Naive B cell (primary cell): ENCODE data around the gene GPR176. TPM values are rescaled to one million over a fixed set of nuclear protein-coding genes. Genes with fewer than 3 reads are reported as not detected.

Experiments used
- ATAC-seq, 2 donors: fragments of 150-1000 bp; cut with Tn5 transposase; 2 replicates each; pipeline ENCODE4 v1.10.0; 2021; ENCODE audit warnings: low read depth in 2 of 2, mild to moderate bottlenecking in 2 of 2, moderate library complexity in 2 of 2
- DNase-seq: peaks from one replicate; pipeline ENCODE4 v3.0.0; 2022
- H3K27ac Mint-ChIP-seq, 6 donors: one replicate each; pipeline ENCODE4 v1.8.0; 2020 to 2022; ENCODE audit warnings: mild to moderate bottlenecking in 6 of 6, mixed read lengths in 6 of 6, moderate library complexity in 5 of 6, inconsistent platforms in 2 of 6
- H3K27me3 Mint-ChIP-seq, 3 donors: one replicate each; pipeline ENCODE4 v1.8.0; 2021 to 2022; ENCODE audit warnings: mixed read lengths in 3 of 3, mild to moderate bottlenecking in 1 of 3
- H3K36me3 Mint-ChIP-seq, 2 donors: one replicate each; pipeline ENCODE4 v1.8.0; 2020 to 2022; ENCODE audit warnings: mixed read lengths in 2 of 2, inconsistent platforms in 1 of 2, mild to moderate bottlenecking in 1 of 2
- H3K4me1 Mint-ChIP-seq, 3 donors: one replicate each; pipeline ENCODE4 v1.8.0; 2020 to 2022; ENCODE audit warnings: mixed read lengths in 3 of 3, inconsistent platforms in 1 of 3, mild to moderate bottlenecking in 1 of 3, moderate library complexity in 1 of 3
- H3K4me3 Mint-ChIP-seq, 8 donors: one replicate each; pipeline ENCODE4 v1.8.0; 2020 to 2022; ENCODE audit warnings: mild to moderate bottlenecking in 8 of 8, mixed read lengths in 8 of 8, moderate library complexity in 8 of 8, inconsistent platforms in 2 of 8
- H3K9me3 Mint-ChIP-seq, 7 donors: one replicate each; pipeline ENCODE4 v1.8.0; 2020 to 2022; ENCODE audit warnings: mixed read lengths in 7 of 7, mild to moderate bottlenecking in 5 of 7, inconsistent platforms in 2 of 7, moderate library complexity in 1 of 7
- polyA plus RNA-seq, 6 donors: library from polyadenylated mRNA; unstranded; fragments of 300-500 nt; fragmentation: Illumina TruSeq; gene quantifications; one replicate each; pipeline ENCODE4 v1.2.3, GENCODE V29; 2021; ENCODE audit warnings: low read depth in 6 of 6

GPR176 gene
- polyA plus RNA-seq, 6 donors from 2014 or later: 0.12 to 0.15 TPM; not detected in 4

DNA sequence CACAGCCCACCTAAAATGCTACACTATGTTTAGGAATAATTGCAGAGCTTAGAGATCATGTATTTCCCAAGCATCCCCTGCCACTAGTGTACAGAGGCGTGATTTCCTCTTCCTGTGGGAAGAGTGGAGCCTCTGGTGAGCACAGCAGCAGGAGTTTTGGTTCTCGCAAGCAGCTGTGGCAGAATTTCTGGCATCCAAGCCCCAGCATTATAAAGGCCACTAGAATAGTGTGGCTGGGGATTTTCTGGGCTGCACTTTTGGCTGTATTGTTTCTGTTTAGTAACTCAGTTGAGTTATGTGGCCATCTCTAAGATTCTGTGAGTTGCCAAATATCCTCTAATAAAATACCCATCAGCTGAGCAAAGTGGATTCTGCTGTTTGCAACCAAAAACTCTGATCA, 64.7 kb downstream of the GPR176 start:
- Mint-ChIP-seq H3K27ac (no peak overlapping the region), H3K36me3 (no peaks in the 10 kb centered on the region), H3K4me1 (no peaks in the 10 kb centered on the region), H3K9me3 (peaks cover 0 to 2% (median 0%) of the 10 kb centered on the region in 7 donors), H3K27me3 (peaks cover 0 to 2% (median 0%) of the 10 kb centered on the region in 3 donors), H3K4me3 (no peak overlapping the region)
- ATAC-seq (no peak), DNase-seq (no peak)

DNA sequence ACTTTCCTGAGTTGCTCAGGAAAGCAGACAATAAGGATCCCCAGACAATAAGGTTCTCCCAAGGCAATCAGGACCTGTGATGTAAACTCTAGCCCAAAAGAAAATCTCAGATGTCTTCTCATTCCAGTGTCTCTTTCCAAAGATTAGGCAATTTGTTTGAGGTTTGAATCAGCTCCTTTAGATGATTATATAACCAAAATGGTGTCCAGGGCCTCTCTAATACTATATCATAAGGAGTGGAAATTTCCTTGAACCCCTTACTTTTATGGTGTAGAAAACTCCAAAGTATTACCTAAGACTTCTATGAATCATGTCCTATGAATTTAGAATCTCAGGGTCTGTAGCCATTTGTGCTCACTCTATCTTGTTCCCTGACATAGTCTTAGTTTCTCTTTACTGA, 65.9 kb downstream of the GPR176 start:
- ATAC-seq (no peak), DNase-seq (no peak)
- Mint-ChIP-seq H3K4me3 (no peak overlapping the region), H3K36me3 (no peaks in the 10 kb centered on the region), H3K4me1 (no peaks in the 10 kb centered on the region), H3K27ac (no peak overlapping the region), H3K27me3 (peaks cover 0 to 5% (median 0%) of the 10 kb centered on the region in 3 donors), H3K9me3 (peaks cover 0 to 2% (median 0%) of the 10 kb centered on the region in 7 donors)

- no peak for ATAC-seq
- Mint-ChIP-seq H3K9me3 (no peaks in the 10 kb centered on the region), H3K36me3 (no peaks in the 10 kb centered on the region), H3K4me1 (no peaks in the 10 kb centered on the region), H3K27ac (no peak overlapping the region), H3K4me3 (no peak overlapping the region), H3K27me3 (peaks cover 0 to 5% (median 0%) of the 10 kb centered on the region in 3 donors)
- DNase-seq: no peak
Observed at GRCh38 chr15:39852250-39852649, 67.8 kb downstream of the GPR176 start.

- Mint-ChIP-seq H3K27ac (no peak overlapping the region), H3K36me3 (no peaks in the 10 kb centered on the region), H3K27me3 (peaks cover 0 to 5% (median 0%) of the 10 kb centered on the region in 3 donors), H3K9me3 (no peaks in the 10 kb centered on the region), H3K4me1 (no peaks in the 10 kb centered on the region), H3K4me3 (no peak overlapping the region)
- ATAC-seq (no peak), DNase-seq (no peak)
Observed at GRCh38 chr15:39851500-39852092, 68.5 kb downstream of the GPR176 start.

DNA sequence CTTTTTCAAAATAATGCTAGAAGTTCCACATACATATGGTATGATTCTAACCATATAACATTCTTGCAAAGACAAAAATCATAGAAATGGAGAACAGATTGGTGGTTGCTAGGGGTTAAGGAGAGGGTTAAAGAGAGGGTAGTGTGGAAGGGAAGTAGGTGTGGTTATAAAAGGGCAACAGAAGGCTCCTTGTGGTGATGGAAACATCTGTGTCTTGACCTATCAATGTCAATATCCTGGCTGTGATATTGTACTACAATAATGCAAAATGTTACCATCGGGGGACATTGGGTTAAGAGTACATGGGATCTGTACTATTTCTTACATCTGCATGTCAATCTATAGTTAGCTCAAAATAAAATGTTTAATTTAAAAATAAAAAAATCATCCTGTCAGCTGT, 69.6 kb downstream of the GPR176 start:
- Mint-ChIP-seq H3K9me3 (no peaks in the 10 kb centered on the region), H3K36me3 (no peaks in the 10 kb centered on the region), H3K27ac (peak overlapping the region in 1 of 6 donors; percentile 0), H3K27me3 (peaks cover 0 to 5% (median 0%) of the 10 kb centered on the region in 3 donors), H3K4me1 (peaks cover 0 to 3% (median 0%) of the 10 kb centered on the region in 3 donors), H3K4me3 (no peak overlapping the region)
- DNase-seq: no peak
- ATAC-seq: no peak

GRCh38 chr15:39846108-39846507, 74.0 kb downstream of the GPR176 start:
- DNase-seq: no peak
- no peak overlapping the region for H3K27ac Mint-ChIP-seq
- H3K36me3 Mint-ChIP-seq: no peaks in the 10 kb centered on the region
- ATAC-seq: no peak
- peaks cover 0 to 5% (median 0%) of the 10 kb centered on the region in 3 donors for H3K4me1 Mint-ChIP-seq
- H3K4me3 Mint-ChIP-seq: no peak overlapping the region
- no peaks in the 10 kb centered on the region for H3K9me3 Mint-ChIP-seq
- H3K27me3 Mint-ChIP-seq: peaks cover 0 to 5% (median 0%) of the 10 kb centered on the region in 3 donors

- H3K9me3 Mint-ChIP-seq: no peaks in the 10 kb centered on the region
- ATAC-seq (no peak), DNase-seq (no peak)
- H3K27ac Mint-ChIP-seq: peak overlapping the region in 1 of 6 donors; percentile 55
- H3K4me1 Mint-ChIP-seq: peaks cover 0 to 5% (median 0%) of the 10 kb centered on the region in 3 donors
- H3K27me3 Mint-ChIP-seq: peaks cover 0 to 5% (median 0%) of the 10 kb centered on the region in 3 donors
- H3K36me3 Mint-ChIP-seq: no peaks in the 10 kb centered on the region
- no peak overlapping the region for H3K4me3 Mint-ChIP-seq
Observed at GRCh38 chr15:39845582-39845981, 74.5 kb downstream of the GPR176 start.

DNA sequence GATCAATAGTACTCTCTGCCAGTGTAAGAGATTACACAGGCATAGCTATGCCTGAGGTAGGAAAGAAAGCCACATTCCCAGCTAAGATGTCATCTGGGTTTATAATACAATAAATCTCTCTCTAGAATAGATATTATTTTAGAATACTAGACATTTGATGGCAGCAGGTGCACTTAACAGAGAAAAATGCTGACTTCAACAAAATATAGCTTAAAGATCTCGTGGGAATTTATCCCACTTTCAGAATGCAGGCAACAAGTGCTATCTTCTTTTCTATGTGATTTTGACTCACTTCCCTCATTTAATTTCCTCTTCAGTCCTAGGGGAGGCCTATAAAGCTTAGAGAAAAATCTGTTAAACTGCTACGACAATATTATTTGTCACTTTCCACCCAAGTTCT, 76.5 kb downstream of the GPR176 start:
- peaks cover 0 to 5% (median 0%) of the 10 kb centered on the region in 3 donors for H3K4me1 Mint-ChIP-seq
- no peaks in the 10 kb centered on the region for H3K36me3 Mint-ChIP-seq

GRCh38 chr15:39837454-39837853, 82.6 kb downstream of the GPR176 start:
- H3K9me3 Mint-ChIP-seq: peaks cover 0 to 9% (median 0%) of the 10 kb centered on the region in 7 donors
- H3K27ac Mint-ChIP-seq: no peak overlapping the region
- no peak for DNase-seq
- no peak for ATAC-seq
- no peaks in the 10 kb centered on the region for H3K36me3 Mint-ChIP-seq
- H3K27me3 Mint-ChIP-seq: peaks cover 0 to 4% (median 0%) of the 10 kb centered on the region in 3 donors
- H3K4me1 Mint-ChIP-seq: no peaks in the 10 kb centered on the region
- no peak overlapping the region for H3K4me3 Mint-ChIP-seq

More for the DNA sequence above, 76.5 kb downstream of the GPR176 start:
- Mint-ChIP-seq H3K27me3 (no peaks in the 10 kb centered on the region), H3K27ac (no peak overlapping the region), H3K4me3 (no peak overlapping the region), H3K9me3 (peaks cover 0 to 9% (median 0%) of the 10 kb centered on the region in 7 donors)
- DNase-seq (no peak), ATAC-seq (no peak)

- Mint-ChIP-seq H3K4me1 (no peaks in the 10 kb centered on the region), H3K27me3 (peaks cover 0 to 4% (median 0%) of the 10 kb centered on the region in 3 donors), H3K9me3 (peaks cover 0 to 9% (median 0%) of the 10 kb centered on the region in 7 donors), H3K36me3 (no peaks in the 10 kb centered on the region), H3K27ac (no peak overlapping the region), H3K4me3 (no peak overlapping the region)
- ATAC-seq (no peak), DNase-seq (no peak)
Observed at GRCh38 chr15:39835550-39835949, 84.5 kb downstream of the GPR176 start.

GRCh38 chr15:39834256-39834655, 85.8 kb downstream of the GPR176 start:
- Mint-ChIP-seq H3K4me3 (no peak overlapping the region), H3K4me1 (no peaks in the 10 kb centered on the region), H3K36me3 (no peaks in the 10 kb centered on the region), H3K27me3 (peaks cover 0 to 4% (median 0%) of the 10 kb centered on the region in 3 donors), H3K27ac (no peak overlapping the region), H3K9me3 (peaks cover 0 to 8% (median 0%) of the 10 kb centered on the region in 7 donors)
- DNase-seq (no peak), ATAC-seq (no peak)

DNA sequence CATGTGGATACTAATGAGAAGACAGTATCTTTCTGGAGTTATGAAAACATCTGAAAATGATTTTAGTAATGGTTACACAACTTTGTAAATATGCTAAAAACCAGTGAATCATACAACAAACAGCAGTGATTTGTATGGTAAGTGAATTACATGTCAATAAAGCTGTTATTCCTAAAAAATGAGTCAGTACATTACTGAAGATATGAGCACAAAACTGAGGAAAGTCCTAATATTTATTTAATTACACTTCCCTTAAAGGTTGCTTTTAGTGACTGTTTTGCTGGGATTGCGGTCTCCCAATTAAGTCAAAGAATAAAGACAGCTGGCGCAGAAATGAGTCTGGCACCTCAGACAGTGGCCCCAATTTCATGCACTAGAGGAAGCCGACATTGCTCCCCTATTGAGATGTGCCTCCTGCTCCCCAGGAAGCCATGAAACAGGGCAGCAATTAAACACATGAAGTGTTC, 86.5 kb downstream of the GPR176 start:
- Mint-ChIP-seq H3K27ac (no peak overlapping the region), H3K4me1 (no peaks in the 10 kb centered on the region), H3K27me3 (peaks cover 0 to 4% (median 0%) of the 10 kb centered on the region in 3 donors), H3K36me3 (no peaks in the 10 kb centered on the region), H3K9me3 (peaks cover 0 to under 1% (median 0%) of the 10 kb centered on the region in 7 donors), H3K4me3 (no peak overlapping the region)
- ATAC-seq (no peak), DNase-seq (no peak)

- Mint-ChIP-seq H3K4me1 (no peaks in the 10 kb centered on the region), H3K4me3 (no peak overlapping the region), H3K36me3 (no peaks in the 10 kb centered on the region), H3K27ac (no peak overlapping the region), H3K27me3 (peaks cover 0 to 4% (median 0%) of the 10 kb centered on the region in 3 donors), H3K9me3 (no peaks in the 10 kb centered on the region)
- DNase-seq (no peak), ATAC-seq (no peak)
Observed at GRCh38 chr15:39830166-39830565, 89.9 kb downstream of the GPR176 start.

DNA sequence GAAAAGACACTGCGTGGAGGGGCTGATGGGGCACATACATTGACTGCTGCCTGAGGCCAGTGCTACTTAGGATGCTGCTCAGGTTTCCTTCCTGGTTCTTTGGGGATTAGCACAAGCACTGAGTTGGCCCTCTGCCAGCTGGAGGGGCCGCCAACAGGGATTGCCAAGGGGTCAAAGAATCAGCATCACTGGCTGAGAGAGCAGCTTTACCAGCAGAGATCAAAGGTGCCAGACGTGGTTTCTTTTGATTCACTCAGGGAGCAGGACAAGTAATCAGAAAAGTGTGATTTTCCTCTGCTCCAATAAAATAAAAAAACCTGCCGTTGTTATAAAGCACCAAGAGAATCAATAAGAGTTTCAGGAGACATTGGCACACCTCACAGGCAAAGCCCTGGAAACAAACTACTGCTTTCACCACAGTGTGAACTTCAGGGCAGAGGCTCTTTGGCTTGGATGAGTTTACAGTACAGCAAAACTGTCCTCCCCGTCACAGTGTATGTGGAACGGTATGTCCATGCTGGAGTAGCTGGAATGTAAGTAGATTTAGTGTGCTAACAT, 91.6 kb downstream of the GPR176 start:
- DNase-seq: no peak
- peak overlapping the region in 1 of 8 donors; percentile 58 for H3K4me3 Mint-ChIP-seq
- H3K9me3 Mint-ChIP-seq: no peaks in the 10 kb centered on the region
- H3K36me3 Mint-ChIP-seq: no peaks in the 10 kb centered on the region
- peaks cover 0 to 4% (median 0%) of the 10 kb centered on the region in 3 donors for H3K27me3 Mint-ChIP-seq
- H3K4me1 Mint-ChIP-seq: no peaks in the 10 kb centered on the region
- no peak for ATAC-seq
- no peak overlapping the region for H3K27ac Mint-ChIP-seq
